GM21423 (cell line): ENCODE results near the gene PHF5A.

Experiments
- ATAC-seq: cut with Tn5 transposase; IDR thresholded peaks from one replicate; pipeline ENCODE4 v1.9.1; 2021; ENCODE audit warnings: mild to moderate bottlenecking, moderate library complexity; ENCODE audit not compliant: unreplicated experiment

PHF5A gene, protein sequence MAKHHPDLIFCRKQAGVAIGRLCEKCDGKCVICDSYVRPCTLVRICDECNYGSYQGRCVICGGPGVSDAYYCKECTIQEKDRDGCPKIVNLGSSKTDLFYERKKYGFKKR

DNA sequence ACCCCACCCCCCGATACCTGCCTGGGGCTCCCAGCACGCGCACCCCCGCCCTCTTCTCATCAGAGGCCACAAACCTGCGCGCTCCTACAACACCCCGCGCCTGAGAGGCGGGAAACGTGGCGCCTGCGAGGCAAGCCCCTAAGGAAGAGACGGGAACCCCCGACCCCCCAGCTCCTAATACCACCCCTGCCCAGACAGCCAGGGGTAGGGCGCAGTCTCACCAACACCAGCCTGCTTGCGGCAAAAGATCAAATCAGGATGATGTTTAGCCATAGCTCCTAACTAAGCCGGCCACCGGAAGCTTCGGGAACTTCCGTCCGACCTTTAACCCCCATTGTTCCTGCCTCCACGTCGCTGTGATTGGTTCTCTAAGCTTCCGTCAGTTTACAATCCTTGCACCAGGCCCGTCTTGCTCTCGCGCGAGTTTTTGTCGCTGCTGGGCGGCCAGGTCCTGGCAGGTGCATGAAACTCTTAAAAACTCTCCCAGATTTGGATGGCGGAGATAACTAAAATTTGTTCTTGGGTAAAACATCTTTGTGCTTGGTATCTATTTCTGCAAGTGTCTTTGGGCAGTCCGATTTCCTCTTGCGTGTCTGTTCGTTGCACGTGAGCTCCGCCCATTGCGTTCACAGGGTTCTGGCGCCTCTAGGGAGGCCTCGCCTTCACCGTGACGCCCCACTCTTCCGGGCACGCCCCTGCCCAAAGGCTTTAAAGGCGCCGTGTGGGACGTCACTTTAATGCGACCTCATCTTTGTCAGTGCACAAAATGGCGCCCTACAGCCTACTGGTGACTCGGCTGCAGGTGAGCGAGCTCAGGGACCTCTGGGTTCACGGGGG is at the start of gene PHF5A, which contains the start of gene ACO2:
PHF5A (minus strand) TSS at position 312 of the 837 bp plus-strand sequence; CDS start at position 273, 39 bp downstream.
ACO2 (plus strand) TSS at position 737 of the 837 bp plus-strand sequence; CDS start at position 767, 30 bp downstream.
- ATAC-seq, result peak; percentile 80

DNA sequence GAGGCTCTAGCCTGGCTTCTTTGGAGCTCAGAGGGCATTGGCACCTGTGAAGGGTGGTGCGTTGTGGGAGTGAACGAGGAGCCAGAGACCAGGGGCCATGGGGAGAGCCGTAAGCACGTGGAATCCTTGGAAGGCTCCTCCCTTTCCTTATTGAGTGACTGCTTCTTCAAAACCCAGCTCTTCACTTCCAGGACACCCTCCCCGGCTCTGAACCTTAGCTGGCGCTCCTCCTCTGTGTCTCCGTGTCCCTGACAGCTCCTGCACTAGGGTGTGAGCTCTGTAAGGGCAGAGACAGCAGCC is 49.5 kb upstream of the PHF5A start:
- no peak for ATAC-seq

DNA sequence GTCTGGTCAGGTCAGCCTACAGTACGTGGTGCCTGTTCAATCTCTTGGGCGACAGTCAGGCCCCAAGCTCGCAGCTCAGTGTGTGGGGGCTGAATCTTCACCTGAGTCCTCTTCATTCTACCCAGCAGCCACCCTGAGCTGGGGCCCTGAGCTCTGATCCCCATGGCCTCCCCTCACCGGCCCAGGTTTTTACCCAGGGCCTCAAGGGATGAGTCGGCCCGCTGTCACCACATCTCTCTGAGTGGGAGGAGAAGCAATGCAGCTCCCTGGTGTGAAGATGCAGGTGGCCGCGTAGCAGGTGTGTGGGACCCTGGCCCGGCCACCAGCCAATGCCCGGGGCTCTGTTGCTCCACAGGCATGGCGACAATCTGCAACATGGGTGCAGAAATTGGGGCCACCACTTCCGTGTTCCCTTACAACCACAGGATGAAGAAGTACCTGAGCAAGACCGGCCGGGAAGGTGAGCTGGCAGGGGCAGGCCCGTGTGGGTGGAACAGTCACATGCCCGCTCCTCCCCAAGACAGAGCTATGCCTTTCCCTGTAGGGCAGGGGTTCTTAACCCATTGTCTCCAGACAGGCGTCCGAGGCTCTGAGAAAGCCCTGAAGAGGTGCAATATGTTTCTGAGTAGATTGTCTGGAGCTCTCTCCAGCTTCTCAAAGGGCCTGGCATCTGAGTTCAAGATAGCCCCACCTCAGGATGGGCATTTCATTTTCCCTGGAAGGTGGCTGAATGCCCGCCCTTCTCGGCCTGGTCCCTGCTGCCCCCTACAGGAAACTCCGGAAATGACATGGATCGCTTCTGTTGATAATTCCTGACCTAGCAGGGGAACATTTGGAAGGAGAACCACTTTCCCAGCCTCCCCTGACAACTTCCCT is 48.9 kb upstream of the PHF5A start:
- no peak for ATAC-seq

DNA sequence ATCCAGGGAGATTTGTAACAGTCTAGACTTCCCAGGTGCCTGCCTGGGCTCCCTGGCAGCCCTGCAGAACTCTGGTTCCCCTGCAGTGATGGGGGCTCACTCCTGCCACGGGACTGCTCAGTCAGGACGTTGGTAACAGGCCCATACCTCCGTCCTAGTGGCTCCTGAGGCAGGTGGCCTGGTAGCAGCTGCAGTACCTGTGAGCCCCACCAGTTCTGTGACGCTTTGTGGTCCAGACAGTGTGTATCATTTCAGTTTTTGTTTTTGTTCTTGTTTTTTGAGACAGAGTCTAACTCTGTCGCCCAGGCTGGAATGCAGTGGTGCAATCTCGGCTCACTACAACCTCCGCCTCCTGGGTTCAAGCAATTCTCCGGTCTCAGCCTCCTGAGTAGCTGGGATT is 48.0 kb upstream of the PHF5A start:
- no peak for ATAC-seq

DNA sequence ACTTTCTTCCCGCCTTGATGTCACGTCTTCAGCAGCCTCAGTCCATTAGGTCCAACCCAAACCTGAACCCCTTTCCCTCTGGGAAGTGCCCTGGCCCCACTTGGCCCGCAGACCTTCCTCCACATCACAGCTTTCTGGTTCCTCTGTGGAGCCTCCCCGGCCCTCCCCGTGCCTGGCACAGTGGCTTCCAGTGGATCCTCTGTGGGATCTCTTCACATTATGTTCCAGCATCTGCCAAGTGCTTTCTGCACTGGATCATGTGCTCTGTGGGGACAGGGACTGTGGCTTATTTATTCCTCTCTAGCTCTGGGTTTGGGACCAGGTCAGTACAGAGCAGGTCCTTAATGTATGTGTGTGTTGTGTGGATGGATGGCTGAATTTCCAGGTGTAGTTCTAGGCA is 44.9 kb upstream of the PHF5A start:
- no peak for ATAC-seq

DNA sequence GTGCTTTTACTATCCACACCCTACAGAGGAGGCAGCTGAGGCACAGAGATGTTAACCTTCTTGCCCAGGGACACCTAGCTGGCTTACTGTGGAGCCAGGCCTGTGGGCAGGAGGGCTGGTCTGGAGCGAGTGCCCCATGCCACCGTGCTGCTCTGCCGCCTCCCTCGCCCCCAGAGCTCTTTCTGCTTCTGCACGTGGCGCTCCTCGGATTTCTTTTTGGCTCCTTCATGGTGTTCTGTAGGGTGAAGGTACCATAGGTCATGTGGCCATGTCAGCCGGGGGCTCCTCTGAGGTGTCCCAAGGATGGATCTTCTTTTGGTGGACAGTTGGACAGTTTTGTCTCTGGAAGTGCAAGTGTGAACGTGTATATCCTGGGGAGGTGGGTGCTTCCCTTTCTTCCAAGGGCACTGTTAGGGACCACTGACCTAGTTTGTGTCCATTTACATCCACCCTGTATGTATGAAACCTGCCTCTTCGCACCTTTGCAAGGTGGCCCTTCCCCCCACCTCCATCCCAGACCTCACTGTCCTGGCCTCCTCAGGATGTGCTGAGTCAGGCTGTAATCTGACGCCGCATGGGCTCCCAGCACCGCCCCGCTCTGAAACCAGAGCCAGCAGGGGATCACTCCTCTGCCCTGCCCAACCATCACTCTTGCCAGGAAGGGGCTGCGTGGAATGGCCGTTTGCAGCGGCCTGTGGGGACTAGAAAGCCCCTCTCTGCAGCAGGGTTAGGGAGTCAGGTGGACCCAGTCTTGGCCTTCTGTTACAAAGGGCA is 44.1 kb upstream of the PHF5A start:
- no peak for ATAC-seq

DNA sequence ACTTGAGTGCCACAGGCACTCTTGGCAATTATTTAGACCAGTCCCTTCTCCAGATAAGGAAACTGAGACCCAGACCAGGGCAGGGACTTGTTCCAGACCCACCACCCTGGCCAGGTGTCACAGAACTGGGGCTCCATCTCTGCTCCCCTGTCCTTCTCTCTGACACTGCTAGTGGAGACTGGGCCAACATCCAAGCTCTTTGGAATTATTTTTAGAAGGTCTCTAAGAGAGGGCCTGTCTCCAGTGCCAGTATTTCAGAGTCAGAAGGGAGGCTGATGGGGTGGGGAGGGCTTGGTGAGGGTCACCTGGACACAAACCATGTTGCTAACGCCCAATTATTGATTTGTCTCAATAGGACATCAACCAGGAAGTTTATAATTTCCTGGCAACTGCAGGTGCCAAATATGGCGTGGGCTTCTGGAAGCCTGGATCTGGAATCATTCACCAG is 43.1 kb upstream of the PHF5A start:
- ATAC-seq, result no peak

GRCh38 chr22:41508770-41509170 is 40.3 kb upstream of the PHF5A start:
- ATAC-seq, result no peak

GRCh38 chr22:41507330-41508063 is 39.0 kb upstream of the PHF5A start:
- no peak for ATAC-seq

DNA sequence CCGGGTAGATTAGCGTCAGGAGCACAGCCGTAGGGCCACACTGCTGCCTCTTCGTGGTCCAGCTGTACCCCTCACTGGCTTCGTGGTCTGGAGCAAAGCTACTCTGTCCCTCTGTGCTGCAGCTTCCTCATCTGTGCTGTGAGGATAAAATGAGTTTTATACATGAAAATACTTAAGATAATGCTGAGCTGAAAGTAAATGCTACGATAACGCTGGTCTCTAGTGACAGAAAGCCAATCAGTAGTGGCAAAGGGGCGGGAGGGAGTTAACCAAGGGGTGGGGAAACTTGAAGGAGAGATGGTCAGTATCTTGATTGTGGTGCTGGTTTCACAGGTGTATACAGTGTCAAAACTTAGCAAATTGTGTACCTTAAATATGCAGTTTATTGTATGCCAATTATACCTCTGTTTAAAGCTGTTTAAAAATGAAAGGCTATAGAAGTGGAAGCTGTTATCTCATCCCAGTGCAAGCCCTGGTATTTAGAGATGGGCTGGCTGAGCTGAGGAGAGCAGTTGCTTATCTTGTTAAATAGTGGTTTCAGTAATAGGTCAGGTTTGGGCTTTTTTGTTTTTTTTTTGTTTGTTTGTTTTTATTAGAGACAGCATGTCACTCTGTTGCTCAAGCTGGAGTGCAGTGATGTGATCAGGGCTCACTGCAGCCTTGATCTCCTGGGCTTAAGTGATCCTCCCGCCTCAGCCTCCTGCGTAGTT is 37.2 kb upstream of the PHF5A start:
- ATAC-seq, result no peak

DNA sequence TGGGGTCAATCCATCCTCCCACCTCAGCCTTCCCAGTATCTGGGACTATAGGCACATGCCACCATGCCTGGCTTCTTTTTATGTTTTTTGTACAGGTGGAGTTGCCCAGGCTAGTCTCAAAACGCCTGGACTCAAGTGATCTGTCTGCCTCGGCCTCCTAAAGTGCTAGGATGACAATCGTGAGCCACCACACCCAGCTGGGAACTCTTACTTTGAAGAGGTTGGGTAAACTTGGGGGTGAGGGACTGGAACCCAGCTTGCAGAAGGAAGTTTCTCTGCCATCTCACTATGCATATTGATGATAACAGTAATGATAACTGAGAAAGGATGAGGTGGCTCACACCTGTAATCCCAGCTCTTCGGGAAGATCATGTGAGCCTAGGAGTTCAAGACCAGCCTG is 36.3 kb upstream of the PHF5A start:
- ATAC-seq, result no peak

GRCh38 chr22:41504397-41504796 is 35.9 kb upstream of the PHF5A start:
- no peak for ATAC-seq

GRCh38 chr22:41501209-41501608 is 32.7 kb upstream of the PHF5A start:
- no peak for ATAC-seq

GRCh38 chr22:41500303-41500702 is 31.8 kb upstream of the PHF5A start:
- ATAC-seq, result no peak

DNA sequence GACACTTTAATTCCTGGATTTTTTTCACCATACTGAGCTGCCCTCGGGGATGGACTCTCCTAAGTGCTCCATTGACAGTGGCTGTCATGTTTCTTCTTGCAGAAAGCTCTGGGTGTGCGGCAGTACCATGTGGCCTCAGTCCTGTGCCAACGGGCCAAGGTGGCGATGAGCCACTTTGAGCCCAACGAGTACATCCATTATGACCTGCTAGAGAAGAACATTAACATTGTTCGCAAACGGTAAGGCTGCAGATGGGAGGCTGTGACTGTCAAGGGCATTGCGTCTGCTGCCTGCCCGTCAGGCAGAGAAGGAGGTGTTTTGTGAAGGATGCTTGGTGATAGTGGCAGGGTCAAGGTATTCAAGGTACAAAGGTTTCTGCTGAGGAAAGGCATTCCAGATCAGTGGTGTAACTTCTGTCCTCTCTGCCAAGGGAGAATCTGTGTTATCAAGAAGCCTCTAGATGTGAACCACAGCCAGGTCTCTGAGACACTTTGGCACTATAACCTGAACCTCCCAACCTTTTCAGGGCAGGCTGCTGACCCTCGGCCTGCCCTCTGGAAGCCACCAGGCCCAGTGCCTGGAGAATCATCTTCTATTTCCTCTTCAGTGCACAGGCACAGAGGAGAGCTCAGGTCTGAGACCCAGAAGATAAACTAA is 31.3 kb upstream of the PHF5A start:
- no peak for ATAC-seq

DNA sequence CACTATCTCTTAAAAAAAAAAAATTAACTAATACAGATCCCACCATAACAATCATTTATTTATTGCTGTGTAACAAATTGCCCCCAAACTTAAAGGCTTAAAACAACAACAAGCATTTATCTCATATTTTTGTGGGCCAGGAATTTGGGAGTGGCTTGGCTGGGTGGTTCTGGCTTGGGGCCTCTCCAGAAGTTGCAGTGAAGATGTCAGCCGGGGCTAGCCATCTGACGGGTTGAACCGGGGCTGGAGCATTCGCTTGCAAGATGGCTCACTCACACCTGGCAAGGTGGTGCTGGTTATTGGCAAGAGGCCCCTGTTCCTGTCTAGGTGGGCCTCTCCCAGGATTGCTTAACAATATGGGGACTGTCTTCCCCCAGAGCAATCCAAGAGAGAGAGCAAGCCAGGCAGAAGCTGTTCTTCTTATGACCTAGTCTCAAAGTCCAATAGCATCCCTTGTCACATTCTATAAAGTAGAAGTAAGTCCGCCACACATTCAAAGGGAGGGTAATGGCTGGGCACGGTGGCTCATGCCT is 29.9 kb upstream of the PHF5A start:
- ATAC-seq, result no peak

DNA sequence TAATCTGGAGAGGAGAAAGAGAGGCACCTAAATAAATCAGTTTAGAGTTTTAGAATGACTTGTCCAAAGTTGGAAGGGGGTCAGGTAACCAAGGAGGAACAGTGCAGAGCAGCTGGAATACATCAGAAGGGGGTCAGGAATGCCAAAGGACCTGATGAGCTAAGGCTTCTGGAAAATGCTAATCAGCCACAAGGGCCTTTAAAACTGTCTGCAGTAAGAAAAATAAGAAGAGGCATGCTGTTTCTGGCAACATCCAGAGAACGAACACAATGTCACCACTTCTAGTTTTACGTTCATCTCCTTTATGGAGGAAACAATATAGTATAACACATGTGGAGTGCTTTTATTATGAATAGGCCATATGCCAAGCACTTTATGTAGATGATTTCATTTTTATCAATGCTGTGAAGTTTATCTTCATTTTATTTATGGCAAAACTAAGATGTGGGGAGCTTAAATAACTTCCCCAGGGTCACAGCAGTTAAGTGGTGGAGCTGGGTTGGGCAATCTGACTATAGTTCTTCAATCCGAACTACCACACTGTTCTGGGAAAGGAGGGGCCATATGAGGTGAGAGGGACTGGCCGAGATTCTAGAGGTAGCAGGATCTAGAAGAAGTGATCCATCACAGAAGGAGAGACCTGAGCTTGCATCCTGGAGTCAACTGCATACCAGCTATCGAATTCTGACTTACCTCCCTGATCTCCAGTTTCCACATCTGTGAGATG is 23.0 kb upstream of the PHF5A start:
- no peak for ATAC-seq
